SK-N-SH (cell line): ENCODE data around the gene SERPINB5. TPM values are rescaled to one million over a fixed set of nuclear protein-coding genes. Genes with fewer than 3 reads are reported as not detected.

Experiments
- CTCF ChIA-PET: fragments of 300-600, 350-600 bp; formaldehyde crosslinking; extraction: SDS; loops from one replicate; lab custom pipeline; 2021; lab: Yijun Ruan, JAX
- POLR2A ChIA-PET: fragments of 350-600 bp; sonication (Branson Sonifier 250); formaldehyde crosslinking; extraction: SDS; loops from one replicate; lab custom pipeline; 2020; ENCODE audit warnings: antibody characterized with exemption, inconsistent platforms; lab: Yijun Ruan, JAX
- DNase-seq: peaks from one replicate; pipeline ENCODE4 v3.0.0; 2012
- H2AFZ ChIP-seq: fragments of 200-600 bp; sonication (generic); 2 replicates; pipeline ENCODE4 v1.8.1; 2016; ENCODE audit warnings: antibody characterized with exemption, mild to moderate bottlenecking, low read depth
- H3F3A ChIP-seq: fragments of 200-600 bp; sonication (generic); replicated peaks from 2 replicates; pipeline ENCODE3; 2016; ENCODE audit warnings: antibody characterized with exemption, mild to moderate bottlenecking; ENCODE audit not compliant: insufficient read depth
- H3K27ac ChIP-seq, 2 experiments: fragments of 200-500 bp in 1 of 2; fragments of 200-600 bp in 1 of 2; sonication (Bioruptor generic) in 1 of 2; sonication (generic), shearing (Covaris generic) in 1 of 2; 2 replicates each; pipeline versions ENCODE4 v1.5.1 to v1.6.1; 2014 to 2016; ENCODE audit warnings: low read depth in 2 of 2, inconsistent platforms in 1 of 2, low read length in 1 of 2, mild to moderate bottlenecking in 1 of 2, mixed read lengths in 1 of 2
- H3K27me3 ChIP-seq: fragments of 200-600 bp; sonication (generic), shearing (Covaris generic); 2 replicates; pipeline ENCODE4 v1.6.1; 2016; ENCODE audit warnings: mixed run types; ENCODE audit not compliant: insufficient read depth
- H3K36me3 ChIP-seq, 2 experiments: fragments of 200-500 bp in 1 of 2; fragments of 200-600 bp in 1 of 2; sonication (Bioruptor generic) in 1 of 2; sonication (generic) in 1 of 2; replicated peaks in 1 of 2; 2 replicates each; pipeline versions ENCODE3 to v1.5.1; 2014 to 2016; ENCODE audit warnings: low read length in 1 of 2, mild to moderate bottlenecking in 1 of 2; ENCODE audit not compliant: insufficient read depth in 2 of 2, control insufficient read depth in 1 of 2
- H3K4me1 ChIP-seq, 2 experiments: fragments of 200-500 bp in 1 of 2; fragments of 200-600 bp in 1 of 2; sonication (Bioruptor generic) in 1 of 2; sonication (generic), shearing (Covaris generic) in 1 of 2; 2 replicates each; pipeline versions ENCODE4 v1.5.1 to v1.6.1; 2014 to 2016; ENCODE audit warnings: low read depth in 1 of 2, low read length in 1 of 2, mixed run types in 1 of 2; ENCODE audit not compliant: insufficient read depth in 2 of 2, control insufficient read depth in 1 of 2
- H3K4me2 ChIP-seq: fragments of 200-600 bp; sonication (generic), shearing (Covaris generic); 2 replicates; pipeline ENCODE4 v1.6.1; 2017; ENCODE audit warnings: mixed run types
- H3K4me3 ChIP-seq, 2 experiments: fragments of 200-500 bp in 1 of 2; fragments of 200-600 bp in 1 of 2; sonication (Bioruptor generic) in 1 of 2; sonication (generic), shearing (Covaris generic) in 1 of 2; 2 replicates each; pipeline versions ENCODE4 v1.5.1 to v1.8.1; 2014 to 2016; ENCODE audit warnings: low read depth in 2 of 2, inconsistent platforms in 1 of 2, low read length in 1 of 2, mild to moderate bottlenecking in 1 of 2, mixed read lengths in 1 of 2, moderate library complexity in 1 of 2
- H3K79me2 ChIP-seq: fragments of 200-600 bp; sonication (generic); 2 replicates; pipeline ENCODE4 v1.8.1; 2017; ENCODE audit warnings: mild to moderate bottlenecking; ENCODE audit not compliant: insufficient read depth
- H3K9ac ChIP-seq: fragments of 200-600 bp; sonication (generic); 2 replicates; pipeline ENCODE4 v1.6.1; 2017; ENCODE audit warnings: mixed run types
- H3K9me2 ChIP-seq: fragments of 200-600 bp; sonication (generic); 2 replicates; pipeline ENCODE4 v1.6.1; 2017; ENCODE audit warnings: mixed run types
- H3K9me3 ChIP-seq: fragments of 200-600 bp; sonication (generic); 2 replicates; pipeline ENCODE4 v1.6.1; 2017; ENCODE audit warnings: mixed run types, mild to moderate bottlenecking, moderate library complexity
- H4K20me1 ChIP-seq: fragments of 200-600 bp; sonication (generic); 2 replicates; pipeline ENCODE4 v1.6.1; 2017; ENCODE audit warnings: mild to moderate bottlenecking, mixed run types; ENCODE audit not compliant: insufficient read depth
- CHD2 ChIP-seq: fragments of 150-350 bp; IDR thresholded peaks from 2 replicates; pipeline ENCODE4 v1.6.1; 2018; ENCODE audit warnings: low read length; ENCODE audit not compliant: partially characterized antibody
- FOSL2 ChIP-seq: IDR thresholded peaks from 2 replicates; pipeline ENCODE4 v1.4.0; 2012; ENCODE audit warnings: low read depth, mild to moderate bottlenecking, moderate library complexity, borderline replicate concordance
- FOXM1 ChIP-seq: IDR thresholded peaks from 2 replicates; pipeline ENCODE4 v1.4.0; 2012; ENCODE audit warnings: low read depth, mild to moderate bottlenecking
- GATA2 ChIP-seq: sonication (generic); formaldehyde crosslinking; IDR thresholded peaks from 2 replicates; pipeline ENCODE4 v1.5.0; 2020; ENCODE audit warnings: mild to moderate bottlenecking, missing genetic modification reagents
- JUND ChIP-seq: IDR thresholded peaks from 2 replicates; pipeline ENCODE4 v1.4.0; 2012
- MAX ChIP-seq: IDR thresholded peaks from 2 replicates; pipeline ENCODE4 v1.4.0; 2012; ENCODE audit warnings: low read depth
- MEF2A ChIP-seq: IDR thresholded peaks from 2 replicates; pipeline ENCODE4 v1.4.0; 2012; ENCODE audit warnings: low read depth, borderline replicate concordance
- MXI1 ChIP-seq: IDR thresholded peaks from 2 replicates; pipeline ENCODE4 v1.6.1; 2012; ENCODE audit warnings: mild to moderate bottlenecking, low read depth, low read length, improper control_type of control experiment
- POLR2AphosphoS5 ChIP-seq: IDR thresholded peaks from 2 replicates; pipeline ENCODE4 v1.6.1; 2012; ENCODE audit warnings: low read depth, low read length
- RAD21 ChIP-seq: IDR thresholded peaks from 2 replicates; pipeline ENCODE4 v1.6.1; 2012; ENCODE audit warnings: mild to moderate bottlenecking, low read length
- RXRA ChIP-seq: IDR thresholded peaks from 2 replicates; pipeline ENCODE4 v1.4.0; 2012; ENCODE audit warnings: low read depth, mild to moderate bottlenecking, borderline replicate concordance
- SMC3 ChIP-seq: IDR thresholded peaks from 2 replicates; pipeline ENCODE4 v1.6.1; 2012; ENCODE audit warnings: low read depth, low read length, improper control_type of control experiment
- TCF12 ChIP-seq: IDR thresholded peaks from 2 replicates; pipeline ENCODE4 v1.4.0; 2012
- TEAD4 ChIP-seq: IDR thresholded peaks from 2 replicates; pipeline ENCODE4 v1.4.0; 2012; ENCODE audit warnings: mild to moderate bottlenecking, borderline replicate concordance; ENCODE audit not compliant: insufficient read depth
- YY1 ChIP-seq: IDR thresholded peaks from 2 replicates; pipeline ENCODE4 v1.4.0; 2012; ENCODE audit warnings: low read depth, mild to moderate bottlenecking
- WGBS: methylation state at CpG from one replicate; pipeline ENCODE4 v1.1.6; 2017; ENCODE audit warnings: low lambda C conversion rate; 5-methylcytosine and 5-hydroxymethylcytosine counted together
- polyA plus RNA-seq, 3 experiments: library from polyadenylated mRNA; depleted of rRNA; stranded (reverse); fragments of >200 nt; gene quantifications; 2 replicates each; pipeline ENCODE4 v1.2.3, GENCODE V29; 2012
- TF ChIP-seq, protein P1 (sequence below): IDR thresholded peaks from 2 replicates; pipeline ENCODE4 v1.4.0; 2012; ENCODE audit warnings: low read depth, borderline replicate concordance
- TF ChIP-seq, protein P2 (sequence below): fragments of 200-600 bp; sonication (generic); IDR thresholded peaks from 2 replicates; pipeline ENCODE4 v1.6.1; 2017; ENCODE audit warnings: antibody characterized with exemption, mild to moderate bottlenecking, moderate library complexity
- TF ChIP-seq, protein P3 (sequence below): fragments of 150-350 bp; IDR thresholded peaks from 2 replicates; pipeline ENCODE4 v1.6.1; 2016; ENCODE audit warnings: mild to moderate bottlenecking, low read depth, low read length

The SERPINB5 gene
- polyA plus RNA-seq, 1 of the 3 experiments (the other 2 are of a cell fraction) = not detected

- TF ChIP-seq TEAD4 (no peak), YY1 (no peak), GATA2 (CRISPR knock-in tag) (no peak), MXI1 (no peak), JUND (no peak), TCF12 (no peak), MAX (no peak), CHD2 (no peak)
- TF ChIP-seq, protein P1, sequence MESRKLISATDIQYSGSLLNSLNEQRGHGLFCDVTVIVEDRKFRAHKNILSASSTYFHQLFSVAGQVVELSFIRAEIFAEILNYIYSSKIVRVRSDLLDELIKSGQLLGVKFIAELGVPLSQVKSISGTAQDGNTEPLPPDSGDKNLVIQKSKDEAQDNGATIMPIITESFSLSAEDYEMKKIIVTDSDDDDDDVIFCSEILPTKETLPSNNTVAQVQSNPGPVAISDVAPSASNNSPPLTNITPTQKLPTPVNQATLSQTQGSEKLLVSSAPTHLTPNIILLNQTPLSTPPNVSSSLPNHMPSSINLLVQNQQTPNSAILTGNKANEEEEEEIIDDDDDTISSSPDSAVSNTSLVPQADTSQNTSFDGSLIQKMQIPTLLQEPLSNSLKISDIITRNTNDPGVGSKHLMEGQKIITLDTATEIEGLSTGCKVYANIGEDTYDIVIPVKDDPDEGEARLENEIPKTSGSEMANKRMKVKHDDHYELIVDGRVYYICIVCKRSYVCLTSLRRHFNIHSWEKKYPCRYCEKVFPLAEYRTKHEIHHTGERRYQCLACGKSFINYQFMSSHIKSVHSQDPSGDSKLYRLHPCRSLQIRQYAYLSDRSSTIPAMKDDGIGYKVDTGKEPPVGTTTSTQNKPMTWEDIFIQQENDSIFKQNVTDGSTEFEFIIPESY = no peak
These were observed 67.3 kb downstream of the SERPINB5 start (continued) for GRCh38 chr18:63544017-63544416.

DNA sequence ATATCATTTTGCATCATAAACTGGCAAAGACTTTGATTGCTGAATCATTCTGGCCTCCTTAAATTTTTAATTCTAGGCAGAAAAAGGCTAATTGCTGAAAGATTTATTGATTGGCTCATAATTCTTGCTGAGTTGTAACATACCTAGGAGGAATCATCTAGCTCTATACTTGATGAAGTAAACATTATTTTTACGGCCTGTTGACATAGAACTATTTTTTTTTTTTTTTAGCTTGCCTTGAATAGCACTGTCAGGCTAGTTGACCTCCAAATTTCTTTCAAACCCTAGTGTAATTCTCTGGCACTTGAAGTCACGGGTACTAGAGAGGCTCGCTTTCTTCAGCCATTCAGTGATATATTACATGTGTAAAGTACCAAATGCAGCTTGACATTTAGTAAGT, 68.2 kb downstream of the SERPINB5 start:
- Histone ChIP-seq H3K36me3 (no peaks in the 10 kb centered on the region), H3K79me2 (no peaks in the 10 kb centered on the region), H3K9me3 (no peaks in the 10 kb centered on the region), H3K27me3 (no peaks in the 10 kb centered on the region), H3K4me3 (no peak overlapping the region), H3K9ac (no peak overlapping the region), H3K4me2 (no peak overlapping the region), H3K9me2 (no peaks in the 10 kb centered on the region), H4K20me1 (no peaks in the 10 kb centered on the region), H2AFZ (no peak overlapping the region), H3F3A (no peaks in the 10 kb centered on the region), H3K27ac (no peak overlapping the region), H3K4me1 (no peaks in the 10 kb centered on the region; a peak in 1 of 4 replicates)
- ChIA-PET POLR2A (no interaction called here), CTCF (interaction anchor here (1.1 to 2.4 kb wide), 2 partner anchors 14 to 27 kb away, joined by 3 to 9 read pairs; no protein-coding TSS in a partner anchor)
- TF ChIP-seq MXI1 (no peak), FOXM1 (no peak), MEF2A (no peak)
- WGBS = 42% methylated on average over 3 of the region's 3 CpGs
- DNase-seq = no peak

DNA sequence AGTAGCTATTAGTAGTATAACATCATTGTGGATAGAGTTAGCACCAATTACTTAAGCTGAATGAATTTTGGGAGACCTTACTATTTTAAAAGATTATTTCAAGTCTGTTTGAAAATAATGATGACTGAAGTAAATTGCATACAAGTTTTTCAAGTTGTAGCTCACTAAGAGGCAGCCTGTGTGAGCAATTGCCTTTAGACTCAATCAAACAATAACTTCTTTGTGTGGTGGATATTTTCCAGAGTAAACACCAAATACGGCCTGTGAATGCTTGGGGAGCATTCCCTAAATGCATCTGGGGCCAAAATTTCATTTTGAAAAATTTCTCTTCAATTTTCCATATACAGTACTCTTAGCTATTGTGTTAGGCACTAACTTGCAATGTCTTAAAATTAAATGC, 73.3 kb downstream of the SERPINB5 start:
- no peaks in the 10 kb centered on the region for H4K20me1 ChIP-seq
- H3K27me3 ChIP-seq = no peaks in the 10 kb centered on the region
- H3K4me3 ChIP-seq = no peak overlapping the region
- CTCF ChIA-PET = interaction anchor here (1.2 to 2.6 kb wide), 3 partner anchors 32 to 40 kb away, joined by 3 to 17 read pairs (median 7); no protein-coding TSS in a partner anchor
- H3K9ac ChIP-seq = no peak overlapping the region
- H3K4me1 ChIP-seq = peaks cover 0 to 4% of the 10 kb centered on the region in 2 experiments; a peak in 1 of 4 replicates
- no peak for TF ChIP-seq RAD21
- TF ChIP-seq, protein P2, sequence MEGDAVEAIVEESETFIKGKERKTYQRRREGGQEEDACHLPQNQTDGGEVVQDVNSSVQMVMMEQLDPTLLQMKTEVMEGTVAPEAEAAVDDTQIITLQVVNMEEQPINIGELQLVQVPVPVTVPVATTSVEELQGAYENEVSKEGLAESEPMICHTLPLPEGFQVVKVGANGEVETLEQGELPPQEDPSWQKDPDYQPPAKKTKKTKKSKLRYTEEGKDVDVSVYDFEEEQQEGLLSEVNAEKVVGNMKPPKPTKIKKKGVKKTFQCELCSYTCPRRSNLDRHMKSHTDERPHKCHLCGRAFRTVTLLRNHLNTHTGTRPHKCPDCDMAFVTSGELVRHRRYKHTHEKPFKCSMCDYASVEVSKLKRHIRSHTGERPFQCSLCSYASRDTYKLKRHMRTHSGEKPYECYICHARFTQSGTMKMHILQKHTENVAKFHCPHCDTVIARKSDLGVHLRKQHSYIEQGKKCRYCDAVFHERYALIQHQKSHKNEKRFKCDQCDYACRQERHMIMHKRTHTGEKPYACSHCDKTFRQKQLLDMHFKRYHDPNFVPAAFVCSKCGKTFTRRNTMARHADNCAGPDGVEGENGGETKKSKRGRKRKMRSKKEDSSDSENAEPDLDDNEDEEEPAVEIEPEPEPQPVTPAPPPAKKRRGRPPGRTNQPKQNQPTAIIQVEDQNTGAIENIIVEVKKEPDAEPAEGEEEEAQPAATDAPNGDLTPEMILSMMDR = no peak
- no peak for TF ChIP-seq SMC3
- TF ChIP-seq RXRA = no peak
- no peak for TF ChIP-seq POLR2AphosphoS5
- no peak for TF ChIP-seq MXI1
- no peak for TF ChIP-seq FOSL2
- no peak for TF ChIP-seq MEF2A
- TF ChIP-seq, protein P3, sequence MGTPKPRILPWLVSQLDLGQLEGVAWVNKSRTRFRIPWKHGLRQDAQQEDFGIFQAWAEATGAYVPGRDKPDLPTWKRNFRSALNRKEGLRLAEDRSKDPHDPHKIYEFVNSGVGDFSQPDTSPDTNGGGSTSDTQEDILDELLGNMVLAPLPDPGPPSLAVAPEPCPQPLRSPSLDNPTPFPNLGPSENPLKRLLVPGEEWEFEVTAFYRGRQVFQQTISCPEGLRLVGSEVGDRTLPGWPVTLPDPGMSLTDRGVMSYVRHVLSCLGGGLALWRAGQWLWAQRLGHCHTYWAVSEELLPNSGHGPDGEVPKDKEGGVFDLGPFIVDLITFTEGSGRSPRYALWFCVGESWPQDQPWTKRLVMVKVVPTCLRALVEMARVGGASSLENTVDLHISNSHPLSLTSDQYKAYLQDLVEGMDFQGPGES = no peak
- H3K9me2 ChIP-seq = no peaks in the 10 kb centered on the region
- WGBS = 0% methylated on average over 1 of the region's 1 CpG
- H2AFZ ChIP-seq = no peak overlapping the region
- no peak for DNase-seq
- no peaks in the 10 kb centered on the region for H3F3A ChIP-seq
- no peaks in the 10 kb centered on the region for H3K36me3 ChIP-seq
- no peaks in the 10 kb centered on the region for H3K9me3 ChIP-seq
- no peak overlapping the region for H3K27ac ChIP-seq
- POLR2A ChIA-PET = no interaction called here
- H3K4me2 ChIP-seq = no peak overlapping the region
- no peaks in the 10 kb centered on the region for H3K79me2 ChIP-seq
